ENCODE results near the gene MEP1A.
"Not testable (repeated sequence)": the region's sequence is repeated elsewhere in the genome, so short reads cannot be mapped to it uniquely, and the experiment has no call there.

MEP1A gene

GRCh38 chr6:46758960-46759753 is 34.0 kb upstream of the MEP1A start:
- Mint-ChIP-seq H3K4me1 (no peaks in the 10 kb centered on the region), H3K27ac (no peak overlapping the region), H3K36me3 (ENCODE audit: low read depth) (no peaks in the 10 kb centered on the region), H3K27me3 (ENCODE audit: low read depth, poor library complexity) (peaks cover 2% of the 10 kb centered on the region), H3K9me3 (no peaks in the 10 kb centered on the region), H3K4me3 (no peak overlapping the region)
- DNase-seq = no peak
- TF ChIP-seq CTCF (IDR thresholded peaks at IDR 0.05) = no peak

- Mint-ChIP-seq H3K36me3 (ENCODE audit: low read depth) (no peaks in the 10 kb centered on the region), H3K27ac (no peak overlapping the region), H3K9me3 (no peaks in the 10 kb centered on the region), H3K27me3 (ENCODE audit: low read depth, poor library complexity) (peaks cover 6% of the 10 kb centered on the region), H3K4me1 (no peaks in the 10 kb centered on the region), H3K4me3 (no peak overlapping the region)
- no peak for TF ChIP-seq CTCF (IDR thresholded peaks at IDR 0.05)
- DNase-seq = no peak
Measured at GRCh38 chr6:46760925-46761324, 32.3 kb upstream of the MEP1A start.

DNA sequence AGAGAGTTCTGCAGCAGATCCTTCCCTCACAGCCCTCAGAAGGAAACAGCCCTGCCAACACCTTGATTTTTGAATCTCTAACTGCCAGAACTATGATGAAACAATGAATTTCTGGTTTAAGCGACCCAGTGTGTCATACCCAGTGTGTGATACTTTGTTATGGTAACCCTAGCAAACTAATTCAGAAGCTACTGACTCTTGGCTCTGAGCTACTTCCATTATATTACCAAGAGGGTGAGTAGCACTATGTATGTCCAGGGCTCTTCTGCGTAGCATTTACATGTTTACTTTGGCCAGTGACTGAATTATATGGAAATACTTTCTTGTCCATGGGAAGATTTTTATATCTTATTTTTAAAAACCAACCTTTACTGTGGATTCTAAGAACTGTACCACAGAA is 29.7 kb upstream of the MEP1A start:
- TF ChIP-seq CTCF (IDR thresholded peaks at IDR 0.05) = no peak
- no peaks in the 10 kb centered on the region for H3K36me3 Mint-ChIP-seq (ENCODE audit: low read depth)
- H3K4me3 Mint-ChIP-seq = no peak overlapping the region
- H3K9me3 Mint-ChIP-seq = peaks cover 12% of the 10 kb centered on the region
- no peak overlapping the region for H3K27ac Mint-ChIP-seq
- H3K4me1 Mint-ChIP-seq = no peaks in the 10 kb centered on the region
- no peak for DNase-seq
- peaks cover 6% of the 10 kb centered on the region for H3K27me3 Mint-ChIP-seq (ENCODE audit: low read depth, poor library complexity)

DNA sequence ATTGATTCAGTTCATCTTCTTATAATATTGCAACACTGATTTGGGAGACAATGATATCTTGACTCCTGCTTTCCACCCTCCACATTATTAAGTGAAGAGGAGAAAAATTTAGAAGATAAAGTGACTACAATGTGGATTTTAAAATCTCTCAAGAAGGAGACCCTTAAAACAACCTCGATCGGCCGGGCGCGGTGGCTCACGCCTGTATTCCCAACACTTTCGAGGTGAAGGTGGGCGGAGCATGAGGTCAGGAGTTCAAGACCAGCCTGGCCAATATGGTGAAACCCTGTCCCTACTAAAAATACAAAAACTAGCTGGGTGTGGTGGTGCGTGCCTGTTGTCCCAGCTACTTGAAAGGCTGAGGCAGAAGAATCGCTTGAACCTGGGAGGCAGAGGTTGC is 28.9 kb upstream of the MEP1A start:
- H3K27ac Mint-ChIP-seq; H3K36me3 Mint-ChIP-seq (ENCODE audit: low read depth); H3K4me3 Mint-ChIP-seq; DNase-seq; H3K4me1 Mint-ChIP-seq; H3K27me3 Mint-ChIP-seq (ENCODE audit: low read depth, poor library complexity): not testable (repeated sequence)
- peaks cover 12% of the 10 kb centered on the region for H3K9me3 Mint-ChIP-seq

GRCh38 chr6:46764961-46765360 is 28.2 kb upstream of the MEP1A start:
- Mint-ChIP-seq H3K36me3 (ENCODE audit: low read depth) (no peaks in the 10 kb centered on the region), H3K27ac (peak overlapping the region; percentile 5), H3K27me3 (ENCODE audit: low read depth, poor library complexity) (peaks cover 6% of the 10 kb centered on the region), H3K9me3 (peaks cover 12% of the 10 kb centered on the region), H3K4me1 (no peaks in the 10 kb centered on the region), H3K4me3 (no peak overlapping the region)
- no peak for TF ChIP-seq CTCF (IDR thresholded peaks at IDR 0.05)
- no peak for DNase-seq

- DNase-seq = no peak
- no peak for TF ChIP-seq CTCF (IDR thresholded peaks at IDR 0.05)
- Mint-ChIP-seq H3K9me3 (peaks cover 8% of the 10 kb centered on the region), H3K36me3 (ENCODE audit: low read depth) (no peaks in the 10 kb centered on the region), H3K27me3 (ENCODE audit: low read depth, poor library complexity) (peaks cover 2% of the 10 kb centered on the region), H3K4me3 (no peak overlapping the region), H3K4me1 (no peaks in the 10 kb centered on the region), H3K27ac (no peak overlapping the region)
Measured at GRCh38 chr6:46772016-46772415, 21.2 kb upstream of the MEP1A start.

Measured in nephron progenitor cell (in vitro differentiated cells).